ENCODE measurements around the gene TPD52L2. TPM values are rescaled to one million over a fixed set of nuclear protein-coding genes. Genes with fewer than 3 reads are reported as not detected.

TPD52L2 gene
- 139 and 147 TPM in 2 replicates for total RNA-seq

GRCh38 chr20:63864978-63865640 is at the start of gene TPD52L2:
TSS of gene TPD52L2 (plus strand) at chr20:63865270. CDS start at chr20:63865366, 96 bp downstream.

GRCh38 chr20:63830841-63831588 is 34.1 kb upstream of the TPD52L2 start, which contains the start of gene ZBTB46:
TSS of gene ZBTB46 (minus strand) at chr20:63831264. CDS start at chr20:63790757, 40,507 bp downstream.

GRCh38 chr20:63861365-63861934 is 3.6 kb upstream of the TPD52L2 start, which contains the start of gene ABHD16B:
TSS of gene ABHD16B (plus strand) at chr20:63861498. CDS start at chr20:63861541, 43 bp downstream.

GRCh38 chr20:63894358-63895201 is 29.5 kb downstream of the TPD52L2 start, which contains the start of gene DNAJC5:
TSS of gene DNAJC5 (plus strand) at chr20:63895126. CDS start at chr20:63928346, 33,220 bp downstream.

Other genes starting within 250 kb of the TPD52L2 start
- 8.4 and 8.5 TPM in 2 replicates for gene GMEB2, start 238.2 kb upstream of the TPD52L2 start, total RNA-seq
- 13.7 and 22.9 TPM in 2 replicates for gene STMN3, start 211.8 kb upstream of the TPD52L2 start, total RNA-seq
- gene RTEL1, start 207.0 kb upstream of the TPD52L2 start, total RNA-seq = 12.4 and 15.7 TPM in 2 replicates
- gene TNFRSF6B, start 168.6 kb upstream of the TPD52L2 start, total RNA-seq = 4.5 and 7.0 TPM in 2 replicates
- 44.7 and 53.4 TPM in 2 replicates for gene ARFRP1, start 157.3 kb upstream of the TPD52L2 start, total RNA-seq
- gene ZGPAT, start 157.2 kb upstream of the TPD52L2 start, total RNA-seq = 15.8 and 22.3 TPM in 2 replicates
- gene LIME1, start 128.6 kb upstream of the TPD52L2 start, total RNA-seq = 2.1 TPM in 2 replicates
- gene SLC2A4RG, start 125.5 kb upstream of the TPD52L2 start, total RNA-seq = 19.3 and 21.5 TPM in 2 replicates
- gene ZBTB46, start 34.0 kb upstream of the TPD52L2 start, total RNA-seq = 1.9 and 3.3 TPM in 2 replicates
- gene ABHD16B, start 3.8 kb upstream of the TPD52L2 start, total RNA-seq = not detected in 2 replicates
- gene DNAJC5, start 29.9 kb downstream of the TPD52L2 start, total RNA-seq = 61.3 and 81.0 TPM in 2 replicates
- gene UCKL1, start 91.1 kb downstream of the TPD52L2 start, total RNA-seq = 15.7 and 19.2 TPM in 2 replicates
- 7.0 and 7.2 TPM in 2 replicates for gene ZNF512B, start 104.7 kb downstream of the TPD52L2 start, total RNA-seq
- 1.2 and 1.4 TPM in 2 replicates for gene SAMD10, start 114.4 kb downstream of the TPD52L2 start, total RNA-seq
- gene PRPF6, start 115.9 kb downstream of the TPD52L2 start, total RNA-seq = 80.3 and 82.0 TPM in 2 replicates
- gene C20orf204, start 170.9 kb downstream of the TPD52L2 start, total RNA-seq = 0.75 and 1.1 TPM in 2 replicates
- gene SOX18, start 184.4 kb downstream of the TPD52L2 start, total RNA-seq = 0.56 and 0.66 TPM in 2 replicates
- gene TCEA2, start 197.9 kb downstream of the TPD52L2 start, total RNA-seq = 28.1 and 29.8 TPM in 2 replicates
- 5.7 and 8.0 TPM in 2 replicates for gene RGS19, start 214.2 kb downstream of the TPD52L2 start, total RNA-seq
- 0.40 and 1.4 TPM in 2 replicates for gene OPRL1, start 214.8 kb downstream of the TPD52L2 start, total RNA-seq
- not detected in 2 replicates for gene LKAAEAR1, start 219.1 kb downstream of the TPD52L2 start, total RNA-seq
- gene NPBWR2, start 242.3 kb downstream of the TPD52L2 start, total RNA-seq = not detected in 2 replicates